Endothelial cell (in vitro differentiated cells): ENCODE results near the gene PARL. TPM values are rescaled to one million over a fixed set of nuclear protein-coding genes. Genes with fewer than 3 reads are reported as not detected.
A peak's percentile ranks its signal among the peaks of the same experiment; 100 is the strongest.

ENCODE experiments used
- DNase-seq: peaks from one replicate; pipeline ENCODE4 v3.0.0; 2021; ENCODE audit warnings: low spot score
- H3K27ac Mint-ChIP-seq: one replicate; pipeline ENCODE4 v1.8.0; 2021; ENCODE audit warnings: mixed read lengths, inconsistent platforms; ENCODE audit not compliant: unreplicated experiment
- H3K27me3 Mint-ChIP-seq: one replicate; pipeline ENCODE4 v1.8.0; 2021; ENCODE audit warnings: mild to moderate bottlenecking, moderate library complexity, mixed read lengths, inconsistent platforms; ENCODE audit not compliant: unreplicated experiment
- H3K36me3 Mint-ChIP-seq: one replicate; pipeline ENCODE4 v1.8.0; 2021; ENCODE audit warnings: mild to moderate bottlenecking, low read depth, mixed read lengths, inconsistent platforms; ENCODE audit not compliant: unreplicated experiment
- H3K4me1 Mint-ChIP-seq: one replicate; pipeline ENCODE4 v1.8.0; 2021; ENCODE audit warnings: mild to moderate bottlenecking, mixed read lengths, inconsistent platforms; ENCODE audit not compliant: unreplicated experiment
- H3K4me3 Mint-ChIP-seq: one replicate; pipeline ENCODE4 v1.8.0; 2021; ENCODE audit warnings: mild to moderate bottlenecking, mixed read lengths, inconsistent platforms; ENCODE audit not compliant: unreplicated experiment
- H3K9me3 Mint-ChIP-seq: one replicate; pipeline ENCODE4 v1.8.0; 2021; ENCODE audit warnings: mixed read lengths, inconsistent platforms; ENCODE audit not compliant: unreplicated experiment
- CTCF ChIP-seq: fragments of 200-600 bp; sonication (generic); IDR thresholded peaks from one replicate; pipeline ENCODE4 v1.5.0; 2021; ENCODE audit warnings: antibody characterized with exemption; ENCODE audit not compliant: unreplicated experiment
- total RNA-seq: library from RNA; stranded (reverse); fragmentation: NEBNext Ultra II Directional; extraction: Animal tissue kit (Norgen Biotek cat#: 25700); gene quantifications from one replicate; pipeline ENCODE4 v1.2.1, GENCODE V29; 2021; ENCODE audit not compliant: unreplicated experiment

PARL gene
- total RNA-seq, 1 donor from 2014 or later = 62.9 TPM

GRCh38 chr3:183845090-183845489, 39.6 kb downstream of the PARL start:
- peaks cover 28% of the 10 kb centered on the region for H3K36me3 Mint-ChIP-seq
- H3K27me3 Mint-ChIP-seq = no peaks in the 10 kb centered on the region
- no peaks in the 10 kb centered on the region for H3K4me1 Mint-ChIP-seq
- no peak for TF ChIP-seq CTCF
- no peak overlapping the region for H3K4me3 Mint-ChIP-seq
- H3K9me3 Mint-ChIP-seq = no peaks in the 10 kb centered on the region
- DNase-seq = no peak
- no peak overlapping the region for H3K27ac Mint-ChIP-seq

DNA sequence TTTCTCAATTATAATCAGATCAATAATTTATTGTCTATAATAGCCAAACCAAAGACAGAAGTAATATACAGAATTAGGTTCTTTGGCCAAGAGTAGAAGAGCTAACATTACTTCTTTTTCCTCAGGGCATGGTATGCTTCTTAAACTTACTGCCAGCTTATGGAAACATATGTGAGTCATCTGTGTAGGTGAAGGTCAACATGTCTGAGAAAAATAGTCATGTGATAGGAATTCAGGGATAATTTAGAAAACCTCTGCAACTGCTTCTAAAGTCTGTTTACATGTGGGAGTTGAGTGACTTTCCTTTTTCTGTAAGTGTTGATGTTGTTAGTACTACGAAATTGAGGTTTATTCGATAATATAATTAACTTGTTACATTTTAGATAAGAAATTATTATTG, 40.1 kb downstream of the PARL start:
- Mint-ChIP-seq H3K4me3 (no peak overlapping the region), H3K4me1 (no peaks in the 10 kb centered on the region), H3K27ac (no peak overlapping the region), H3K27me3 (no peaks in the 10 kb centered on the region), H3K9me3 (no peaks in the 10 kb centered on the region), H3K36me3 (peaks cover 28% of the 10 kb centered on the region)
- no peak for TF ChIP-seq CTCF
- no peak for DNase-seq

DNA sequence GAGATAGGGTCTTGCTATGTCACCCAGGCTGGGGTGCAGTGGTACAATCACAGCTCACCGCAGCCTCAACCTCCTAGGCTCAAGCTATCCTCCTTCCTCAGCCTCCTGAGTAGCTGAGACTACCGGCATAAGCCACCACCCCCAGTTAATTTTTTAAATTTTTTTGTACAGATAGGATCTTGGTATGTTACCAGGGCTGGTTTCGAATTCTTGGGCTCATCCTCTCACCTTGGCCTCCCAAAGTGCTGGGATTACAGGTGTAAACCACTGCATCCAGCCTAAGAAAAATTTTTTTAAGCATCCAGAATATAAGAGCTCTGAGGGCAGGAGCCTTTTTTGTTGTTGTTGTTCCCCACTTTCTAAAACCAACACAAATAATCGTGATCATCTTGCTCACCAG, 44.9 kb downstream of the PARL start:
- Mint-ChIP-seq H3K36me3 (peaks cover 16% of the 10 kb centered on the region), H3K4me3 (peak overlapping the region; percentile 18), H3K27me3 (no peaks in the 10 kb centered on the region), H3K27ac (no peak overlapping the region), H3K9me3 (no peaks in the 10 kb centered on the region), H3K4me1 (no peaks in the 10 kb centered on the region)
- no peak for TF ChIP-seq CTCF
- no peak for DNase-seq

DNA sequence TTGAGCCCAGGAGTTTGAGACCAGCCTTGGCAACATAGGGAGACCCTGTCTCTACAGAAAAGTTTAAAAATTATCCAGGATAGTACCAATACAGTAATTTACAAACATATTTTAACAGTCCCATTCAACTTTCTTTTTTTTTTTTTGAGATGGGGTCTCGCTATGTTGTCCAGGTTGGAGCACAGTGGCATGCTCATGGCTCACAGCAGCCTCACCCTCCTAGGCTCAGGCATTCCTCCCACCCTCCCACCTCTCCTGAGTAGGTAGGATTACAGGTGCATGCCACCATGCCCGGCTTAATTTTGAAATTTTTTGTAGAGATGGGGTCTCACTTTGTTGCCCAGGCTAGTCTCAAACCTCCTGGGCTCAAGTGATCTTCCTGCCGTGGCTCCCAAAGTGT, 46.8 kb downstream of the PARL start:
- H3K4me3 Mint-ChIP-seq = no peak overlapping the region
- H3K4me1 Mint-ChIP-seq = no peaks in the 10 kb centered on the region
- no peaks in the 10 kb centered on the region for H3K9me3 Mint-ChIP-seq
- H3K27me3 Mint-ChIP-seq = no peaks in the 10 kb centered on the region
- TF ChIP-seq CTCF = no peak
- no peak overlapping the region for H3K27ac Mint-ChIP-seq
- no peak for DNase-seq
- H3K36me3 Mint-ChIP-seq = peaks cover 25% of the 10 kb centered on the region

DNA sequence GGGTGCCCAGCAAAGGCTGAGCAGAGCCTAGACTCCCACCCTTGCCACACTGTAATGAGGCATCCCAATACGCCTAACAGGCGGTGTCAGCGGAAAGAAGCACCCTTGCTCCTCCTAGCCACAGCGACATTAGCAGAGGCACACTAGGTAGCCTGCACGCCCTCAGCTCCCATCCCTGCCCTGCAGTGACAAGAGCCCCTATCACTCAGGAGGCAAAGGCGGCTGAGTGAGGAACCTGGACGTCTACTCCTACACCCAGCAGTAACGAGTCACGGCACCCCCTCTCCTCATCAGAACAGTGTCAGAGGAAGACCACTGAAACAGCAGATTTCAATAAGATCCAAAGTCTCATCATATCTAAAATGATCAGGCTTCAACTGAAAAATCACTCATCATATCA, 47.3 kb downstream of the PARL start:
- H3K4me3 Mint-ChIP-seq = no peak overlapping the region
- TF ChIP-seq CTCF = no peak
- H3K27me3 Mint-ChIP-seq = no peaks in the 10 kb centered on the region
- DNase-seq = no peak
- no peak overlapping the region for H3K27ac Mint-ChIP-seq
- H3K9me3 Mint-ChIP-seq = no peaks in the 10 kb centered on the region
- H3K36me3 Mint-ChIP-seq = peaks cover 29% of the 10 kb centered on the region
- H3K4me1 Mint-ChIP-seq = no peaks in the 10 kb centered on the region
